Measurements from ENCODE around the gene VAMP8.

VAMP8 gene

DNA sequence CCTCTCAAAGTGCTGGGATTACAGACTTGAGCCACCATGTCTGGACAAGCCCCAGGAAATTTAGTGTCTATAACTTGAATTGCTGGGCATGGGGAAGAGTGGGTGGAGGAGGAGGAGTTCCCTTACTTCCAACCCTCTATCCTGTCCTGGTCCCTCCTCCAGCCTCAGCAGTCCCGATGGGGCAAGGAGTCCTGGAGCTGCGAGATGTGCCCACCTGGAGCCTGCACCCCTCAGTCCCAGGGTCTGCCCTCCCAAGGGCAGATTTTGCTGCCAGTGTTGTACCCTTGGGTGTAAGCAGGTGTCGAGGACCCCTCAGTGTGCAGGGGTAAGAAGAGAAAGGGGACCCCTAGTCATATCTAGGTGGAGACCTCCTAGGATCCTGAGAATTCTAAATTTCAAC, 2.8 kb downstream of the VAMP8 start:
- no peak overlapping the region for H3K4me3 ChIP-seq (ENCODE audit: low read length)
- DNase-seq (ENCODE audit: low read depth), result no peak
- no peak for TF ChIP-seq CTCF (IDR thresholded peaks at IDR 0.05; ENCODE audit: insufficient read depth, low read depth, low read length, missing control alignments)

GRCh38 chr2:85582492-85582891, 5.1 kb downstream of the VAMP8 start:
- TF ChIP-seq CTCF (IDR thresholded peaks at IDR 0.05; ENCODE audit: insufficient read depth, low read depth, low read length, missing control alignments), result no peak
- no peak for DNase-seq (ENCODE audit: low read depth)
- no peak overlapping the region for H3K4me3 ChIP-seq (ENCODE audit: low read length)

DNA sequence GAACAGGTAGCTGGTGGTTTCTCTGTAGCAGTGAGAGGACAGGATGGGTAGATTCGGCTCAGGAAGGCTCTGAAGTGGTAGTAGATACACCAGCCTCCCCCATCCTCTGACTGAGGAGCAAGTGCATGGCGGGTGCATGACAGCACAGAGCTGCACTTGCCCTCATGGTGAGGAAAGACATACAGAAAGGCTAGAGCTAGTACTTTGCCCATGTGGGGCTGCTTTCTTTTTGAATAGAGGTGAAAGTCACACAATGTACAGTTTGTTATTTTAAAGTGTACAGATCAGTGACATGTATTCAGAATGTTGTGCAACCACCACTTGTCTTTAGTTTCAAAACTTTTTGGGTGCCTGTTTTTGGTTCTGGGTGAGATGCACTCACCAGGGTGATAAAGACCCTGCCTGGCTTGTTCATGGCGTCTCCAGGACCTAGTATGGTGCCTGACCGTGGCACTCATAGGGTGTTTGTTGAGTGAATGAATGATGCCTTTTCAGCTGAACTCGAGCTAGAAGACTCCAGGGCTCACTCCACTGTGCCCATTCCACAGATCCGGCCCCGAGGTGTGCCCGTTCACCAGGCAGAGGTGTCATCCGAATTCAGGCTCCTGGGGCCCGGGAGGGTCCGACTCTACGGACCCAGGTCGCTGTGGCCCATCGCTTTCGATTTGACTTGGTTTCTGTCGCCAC, 6.4 kb downstream of the VAMP8 start:
- TF ChIP-seq CTCF (IDR thresholded peaks at IDR 0.05; ENCODE audit: insufficient read depth, low read depth, low read length, missing control alignments), result no peak
- DNase-seq (ENCODE audit: low read depth), result no peak
- no peak overlapping the region for H3K4me3 ChIP-seq (ENCODE audit: low read length)

DNA sequence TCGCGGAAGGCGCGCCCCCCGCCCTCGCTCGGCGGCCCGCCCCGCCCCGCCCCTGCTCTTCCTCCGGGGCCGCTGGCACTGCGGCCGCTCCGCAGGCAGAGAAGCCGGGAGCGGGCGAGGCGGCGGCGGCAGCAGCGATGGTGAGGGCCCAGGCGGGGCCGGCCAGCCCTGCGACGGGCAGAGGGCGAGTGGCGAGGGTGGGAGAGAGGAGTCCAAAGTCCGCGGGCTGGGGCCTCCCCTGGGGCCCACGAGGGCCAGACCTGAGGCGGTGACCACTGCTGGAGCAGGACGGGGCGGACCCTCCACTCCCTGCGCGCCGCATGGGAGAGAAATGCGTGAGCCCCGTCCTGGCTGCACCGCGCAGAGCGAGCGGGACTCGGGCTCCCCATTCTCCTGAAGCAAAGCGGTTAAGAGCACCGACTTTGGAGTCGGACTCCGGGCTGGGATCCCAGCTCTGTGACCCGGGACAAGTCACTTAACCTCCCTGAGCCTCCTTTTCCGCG, 7.0 kb downstream of the VAMP8 start, which contains the start of gene VAMP5:
Gene VAMP5, plus strand, starts transcription at position 78 of the 503 bp plus-strand sequence. Its CDS starts 60 bp downstream, at position 138.
- no peak within 1 kb of the TSS for H3K4me3 ChIP-seq (ENCODE audit: low read length)
- TF ChIP-seq CTCF (IDR thresholded peaks at IDR 0.05; ENCODE audit: insufficient read depth, low read depth, low read length, missing control alignments), result no peak
- no peak for DNase-seq (ENCODE audit: low read depth)

DNA sequence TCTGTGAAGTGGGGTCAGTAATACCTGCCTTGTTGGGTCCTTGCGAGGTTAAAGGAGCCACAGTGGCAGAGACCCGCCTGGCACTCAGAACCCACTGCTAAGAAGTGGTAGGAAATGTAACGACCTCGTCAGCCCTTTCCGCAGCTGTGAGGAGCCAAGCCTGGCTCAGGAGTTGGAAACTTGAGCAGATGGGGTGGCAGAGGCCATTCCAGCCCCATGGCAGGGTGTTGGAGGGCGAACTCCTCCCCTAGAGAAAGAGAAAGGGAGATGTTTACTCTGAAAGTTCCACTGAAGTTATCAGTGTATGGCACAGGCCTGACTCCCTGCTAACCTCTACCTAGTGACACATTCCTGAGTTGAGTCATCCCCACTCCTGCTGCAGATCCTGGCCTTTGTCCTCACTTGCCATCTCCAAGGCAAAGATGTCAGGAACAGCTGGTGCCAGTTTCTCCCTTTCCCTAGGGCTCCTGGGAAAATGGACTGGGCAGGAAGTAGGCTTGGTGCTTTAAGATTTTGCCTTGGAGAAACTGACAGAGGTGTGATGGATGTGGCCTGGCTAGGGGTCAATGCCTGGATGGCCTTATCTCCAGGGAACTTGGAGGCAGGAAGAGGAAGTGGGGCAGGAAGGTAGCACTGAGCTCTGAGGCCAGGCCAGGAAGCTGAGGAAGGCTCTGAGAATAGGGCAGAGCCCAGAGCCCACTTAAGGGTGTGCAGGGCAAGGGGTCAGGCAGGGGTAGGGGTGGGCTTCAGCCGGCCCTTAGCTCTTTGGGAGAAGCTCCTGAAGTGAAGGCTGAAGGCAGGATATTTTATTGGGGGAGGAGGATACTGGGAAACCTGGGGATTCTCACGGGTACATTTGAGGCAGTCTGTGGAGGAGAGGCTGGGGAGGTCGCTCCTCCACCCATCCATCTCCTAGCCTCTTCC, 7.7 kb downstream of the VAMP8 start:
- no peak overlapping the region for H3K4me3 ChIP-seq (ENCODE audit: low read length)
- no peak for TF ChIP-seq CTCF (IDR thresholded peaks at IDR 0.05; ENCODE audit: insufficient read depth, low read depth, low read length, missing control alignments)

GRCh38 chr2:85585781-85586105, 8.4 kb downstream of the VAMP8 start:
- TF ChIP-seq CTCF (IDR thresholded peaks at IDR 0.05; ENCODE audit: insufficient read depth, low read depth, low read length, missing control alignments), result no peak
- no peak for DNase-seq (ENCODE audit: low read depth)
- no peak overlapping the region for H3K4me3 ChIP-seq (ENCODE audit: low read length)

More for the DNA sequence above, 7.7 kb downstream of the VAMP8 start:
- DNase-seq (ENCODE audit: low read depth), result peak; percentile 85

Measured in epithelial cell of esophagus (primary cell).